Trophoblast cell (in vitro differentiated cells and primary cell): Measurements from ENCODE around the gene PRODH2.
"Not testable (repeated sequence)": the region's sequence is repeated elsewhere in the genome, so short reads cannot be mapped to it uniquely, and the experiment has no call there.

Source experiments
- DNase-seq, 2 donors: peaks; one replicate each; pipeline ENCODE4 v3.0.0-alpha.2; 2016
- H2AFZ ChIP-seq: 2 replicates; pipeline ENCODE4 v1.6.1; 2013; ENCODE audit warnings: low read length, moderate library complexity, mild to moderate bottlenecking; ENCODE audit not compliant: insufficient read depth, poor library complexity
- H2AK5ac ChIP-seq: 2 replicates; pipeline ENCODE4 v1.6.1; 2013; ENCODE audit warnings: mild to moderate bottlenecking, low read length
- H2BK120ac ChIP-seq: 2 replicates; pipeline ENCODE4 v1.6.1; 2013; ENCODE audit warnings: low read length, mild to moderate bottlenecking, moderate library complexity; ENCODE audit not compliant: insufficient read depth, poor library complexity
- H2BK12ac ChIP-seq: 2 replicates; pipeline ENCODE4 v1.6.1; 2013; ENCODE audit warnings: mild to moderate bottlenecking, low read length, moderate library complexity
- H2BK5ac ChIP-seq: 2 replicates; pipeline ENCODE4 v1.6.1; 2013; ENCODE audit warnings: low read length, low read depth, moderate library complexity, mild to moderate bottlenecking; ENCODE audit not compliant: poor library complexity
- H3K14ac ChIP-seq: 2 replicates; pipeline ENCODE4 v1.6.1; 2013; ENCODE audit warnings: mild to moderate bottlenecking, low read length
- H3K18ac ChIP-seq: 2 replicates; pipeline ENCODE4 v1.6.1; 2013; ENCODE audit warnings: mild to moderate bottlenecking, low read length
- H3K23ac ChIP-seq: 2 replicates; pipeline ENCODE4 v1.6.1; 2013; ENCODE audit warnings: low read length
- H3K27ac ChIP-seq: 2 replicates; pipeline ENCODE4 v1.5.1; 2013; ENCODE audit warnings: low read depth, mild to moderate bottlenecking, inconsistent platforms, low read length, moderate library complexity
- H3K27me3 ChIP-seq: 2 replicates; pipeline ENCODE4 v1.6.1; 2013; ENCODE audit warnings: inconsistent platforms, mild to moderate bottlenecking, low read length, moderate library complexity; ENCODE audit not compliant: insufficient read depth
- H3K36me3 ChIP-seq, 2 experiments: 1 replicate in 1 of 2; 2 replicates in 1 of 2; pipeline ENCODE4 v1.6.1; 2013; ENCODE audit warnings: low read length in 2 of 2, mild to moderate bottlenecking in 2 of 2, moderate library complexity in 1 of 2; ENCODE audit not compliant: insufficient read depth in 2 of 2, control insufficient read depth in 1 of 2
- H3K4ac ChIP-seq: 2 replicates; pipeline ENCODE4 v1.6.1; 2013; ENCODE audit warnings: low read depth, mild to moderate bottlenecking, low read length, moderate library complexity
- H3K4me1 ChIP-seq, 2 experiments: 1 replicate in 1 of 2; 2 replicates in 1 of 2; pipeline ENCODE4 v1.6.1; 2013; ENCODE audit warnings: low read length in 2 of 2, mild to moderate bottlenecking in 2 of 2, moderate library complexity in 1 of 2; ENCODE audit not compliant: insufficient read depth in 2 of 2, control insufficient read depth in 1 of 2
- H3K4me2 ChIP-seq: 2 replicates; pipeline ENCODE4 v1.6.1; 2013; ENCODE audit warnings: inconsistent platforms, mild to moderate bottlenecking, low read length, moderate library complexity
- H3K4me3 ChIP-seq: 2 replicates; pipeline ENCODE4 v1.5.1; 2013; ENCODE audit warnings: mild to moderate bottlenecking, low read depth, low read length, inconsistent platforms
- H3K79me1 ChIP-seq: one replicate; pipeline ENCODE4 v1.6.1; 2013; ENCODE audit warnings: low read length
- H3K79me2 ChIP-seq: 2 replicates; pipeline ENCODE4 v1.6.1; 2013; ENCODE audit warnings: low read length, mild to moderate bottlenecking; ENCODE audit not compliant: control insufficient read depth, insufficient read depth, poor library complexity
- H3K9ac ChIP-seq: 2 replicates; pipeline ENCODE4 v1.6.1; 2013; ENCODE audit warnings: mild to moderate bottlenecking, low read length
- H3K9me3 ChIP-seq: 2 replicates; pipeline ENCODE4 v1.6.1; 2013; ENCODE audit warnings: low read depth, mild to moderate bottlenecking, control low read depth, inconsistent platforms, low read length; ENCODE audit not compliant: insufficient read depth
- H4K12ac ChIP-seq: 2 replicates; pipeline ENCODE4 v1.6.1; 2013; ENCODE audit warnings: low read depth, mild to moderate bottlenecking, low read length, moderate library complexity
- H4K8ac ChIP-seq: 2 replicates; pipeline ENCODE4 v1.6.1; 2013; ENCODE audit warnings: low read depth, mild to moderate bottlenecking, low read length, moderate library complexity
- H4K91ac ChIP-seq: one replicate; pipeline ENCODE4 v1.6.1; 2013; ENCODE audit warnings: low read depth, mild to moderate bottlenecking, low read length, moderate library complexity
- WGBS: extraction: QIAGEN DNeasy Blood & Tissue Kit; methylation state at CpG from one replicate; pipeline ENCODE4 v1.1.7; 2013; ENCODE audit warnings: missing lambda C conversion rate; ENCODE audit not compliant: insufficient read length, insufficient coverage; ENCODE audit errors: extremely low coverage; 5-methylcytosine and 5-hydroxymethylcytosine counted together

PRODH2 gene

DNA sequence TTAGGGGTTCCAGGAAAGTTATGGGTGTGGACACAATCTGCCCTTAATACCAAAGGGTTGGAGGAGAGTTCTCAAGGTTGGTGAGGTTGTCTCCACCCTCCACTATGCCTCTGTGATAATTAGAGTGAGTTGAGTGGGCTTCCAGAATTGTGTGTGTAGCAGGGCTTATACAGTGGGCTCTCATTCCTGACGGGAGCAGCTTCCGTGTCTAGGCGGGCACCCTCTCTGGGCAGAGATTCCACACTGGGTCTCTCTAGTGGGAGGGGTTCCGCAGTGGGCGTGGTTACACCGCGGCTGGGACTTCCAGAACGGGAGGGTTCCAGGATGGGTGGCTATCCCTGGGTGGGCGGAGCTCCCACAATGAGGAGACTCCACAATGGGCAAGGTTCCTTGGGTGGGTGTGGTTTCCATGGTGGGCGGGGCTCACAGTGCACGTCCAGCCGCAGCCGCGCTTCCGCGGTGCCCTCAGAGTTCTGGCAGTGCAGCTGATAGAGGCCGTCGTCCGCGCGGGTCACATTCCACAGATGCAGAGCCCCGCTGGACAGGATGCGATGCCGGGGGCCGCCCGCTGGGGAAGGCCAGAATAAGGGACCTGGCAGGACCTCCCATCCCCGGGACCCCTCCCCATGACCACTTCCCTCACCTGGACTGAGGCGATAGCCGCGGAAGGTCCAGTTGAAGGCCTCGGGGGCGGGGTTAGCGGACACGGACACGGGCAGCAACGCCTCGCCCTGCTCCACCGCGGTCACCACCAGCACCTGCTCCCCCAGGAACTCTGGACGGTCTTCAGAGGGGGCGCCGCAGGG, 31.2 kb upstream of the PRODH2 start:
- no CpG with 5 or more reads among the region's 42 CpGs for WGBS
- no peak overlapping the region for H2AFZ ChIP-seq
- H3K4ac ChIP-seq, result no peak overlapping the region
- peaks cover 20% of the 10 kb centered on the region for H3K9me3 ChIP-seq
- peaks cover 33% of the 10 kb centered on the region for H3K27me3 ChIP-seq
- H2AK5ac ChIP-seq, result no peak overlapping the region
- H3K9ac ChIP-seq, result no peak overlapping the region
- H3K18ac ChIP-seq, result no peak overlapping the region
- no peak overlapping the region for H4K91ac ChIP-seq
- H3K4me2 ChIP-seq, result no peak overlapping the region
- no peak overlapping the region for H3K27ac ChIP-seq
- no peak overlapping the region for H2BK12ac ChIP-seq
- H3K14ac ChIP-seq, result no peak overlapping the region
- no peaks in the 10 kb centered on the region for H3K36me3 ChIP-seq
- H3K23ac ChIP-seq, result no peak overlapping the region
- H4K8ac ChIP-seq, result no peak overlapping the region
- no peaks in the 10 kb centered on the region for H3K79me1 ChIP-seq
- no peak overlapping the region for H2BK5ac ChIP-seq
- no peak overlapping the region for H3K4me3 ChIP-seq
- H2BK120ac ChIP-seq, result no peak overlapping the region
- peaks cover 3 to 7% of the 10 kb centered on the region in 2 experiments for H3K4me1 ChIP-seq
- no peaks in the 10 kb centered on the region for H3K79me2 ChIP-seq
- H4K12ac ChIP-seq, result no peak overlapping the region
- no peak for DNase-seq

DNA sequence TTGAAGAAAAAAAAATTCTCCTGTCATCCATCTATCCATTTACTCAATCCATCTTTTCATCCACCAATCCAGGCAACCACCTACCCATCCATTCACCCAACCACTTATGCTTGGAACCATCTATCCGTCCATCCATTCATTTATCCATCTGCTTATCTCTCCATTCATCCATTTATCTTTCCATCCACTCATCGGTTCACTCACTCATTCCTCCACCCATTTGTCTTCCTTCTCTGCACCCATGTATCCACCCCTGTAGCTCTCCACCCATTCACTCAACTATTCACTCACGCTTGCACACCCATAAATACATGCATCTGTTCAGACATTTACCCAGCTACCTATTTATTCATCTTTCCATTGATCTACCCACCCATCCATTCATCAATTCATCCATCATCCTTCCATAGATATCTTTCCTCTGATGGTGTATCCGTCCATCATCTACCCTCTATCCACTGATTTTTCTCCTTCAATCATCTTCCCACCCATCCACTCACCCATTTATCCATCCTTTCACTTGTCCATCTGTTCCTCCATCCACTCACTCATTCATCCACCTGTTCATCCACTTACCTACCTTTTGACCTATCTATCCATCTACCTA, 30.1 kb upstream of the PRODH2 start:
- peaks cover 20% of the 10 kb centered on the region for H3K9me3 ChIP-seq
- peaks cover 3 to 7% of the 10 kb centered on the region in 2 experiments for H3K4me1 ChIP-seq
- H4K91ac ChIP-seq, result no peak overlapping the region
- no peak overlapping the region for H2AK5ac ChIP-seq
- WGBS, result no CpG with 5 or more reads among the region's 4 CpGs
- no peak overlapping the region for H2BK5ac ChIP-seq
- no peak overlapping the region for H2AFZ ChIP-seq
- no peak overlapping the region for H3K23ac ChIP-seq
- H3K79me1 ChIP-seq, result no peaks in the 10 kb centered on the region
- no peak overlapping the region for H4K8ac ChIP-seq
- H3K79me2 ChIP-seq, result no peaks in the 10 kb centered on the region
- no peak overlapping the region for H3K4ac ChIP-seq
- no peak overlapping the region for H2BK12ac ChIP-seq
- H4K12ac ChIP-seq, result no peak overlapping the region
- H3K18ac ChIP-seq, result no peak overlapping the region
- no peak overlapping the region for H3K27ac ChIP-seq
- peaks cover 33% of the 10 kb centered on the region for H3K27me3 ChIP-seq
- DNase-seq, result no peak
- H3K36me3 ChIP-seq, result no peaks in the 10 kb centered on the region
- H3K4me2 ChIP-seq, result no peak overlapping the region
- no peak overlapping the region for H3K9ac ChIP-seq
- H3K14ac ChIP-seq, result no peak overlapping the region
- no peak overlapping the region for H2BK120ac ChIP-seq
- H3K4me3 ChIP-seq, result no peak overlapping the region

DNA sequence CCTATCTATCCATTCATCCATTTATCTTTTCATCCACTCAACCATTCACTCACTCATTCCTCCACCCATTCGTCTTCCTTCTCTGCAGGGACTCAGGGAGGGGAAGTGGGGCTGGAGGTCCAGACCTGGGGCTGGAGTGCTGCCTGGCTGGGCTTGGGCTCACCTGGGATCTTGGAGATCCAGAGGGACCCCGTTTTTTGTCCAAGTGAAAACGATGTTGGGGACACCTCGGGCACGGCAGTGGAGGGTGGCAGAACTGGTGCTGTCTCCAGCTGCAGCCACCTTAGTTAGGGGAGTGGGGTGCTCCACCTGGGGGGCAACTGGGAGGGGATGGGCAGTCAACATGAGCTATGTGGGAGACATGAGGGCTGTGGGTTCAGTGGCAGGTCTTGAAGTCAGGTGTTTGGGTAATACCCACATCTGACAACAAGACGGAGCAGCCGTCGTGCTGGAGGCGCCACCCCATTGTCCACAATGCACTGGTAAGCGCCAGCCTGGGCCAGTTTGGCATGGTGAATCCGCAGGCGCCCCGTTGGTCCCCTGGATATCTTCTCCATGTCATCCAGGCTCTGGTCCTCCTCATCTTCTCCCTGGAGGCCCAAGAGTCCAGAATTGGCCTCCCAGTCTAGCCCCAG, 29.4 kb upstream of the PRODH2 start:
- Histone ChIP-seq H3K4ac (no peak overlapping the region), H2BK5ac (no peak overlapping the region), H3K18ac (no peak overlapping the region), H3K14ac (no peak overlapping the region), H3K9me3 (peaks cover 20% of the 10 kb centered on the region), H4K12ac (no peak overlapping the region), H3K79me1 (no peaks in the 10 kb centered on the region), H3K4me1 (peaks cover 3 to 7% of the 10 kb centered on the region in 2 experiments), H4K91ac (no peak overlapping the region), H4K8ac (no peak overlapping the region), H2BK120ac (no peak overlapping the region), H2AK5ac (no peak overlapping the region), H3K23ac (no peak overlapping the region), H2BK12ac (no peak overlapping the region), H3K4me3 (no peak overlapping the region), H3K79me2 (no peaks in the 10 kb centered on the region), H3K36me3 (no peaks in the 10 kb centered on the region), H3K27ac (no peak overlapping the region), H3K27me3 (peaks cover 33% of the 10 kb centered on the region), H2AFZ (no peak overlapping the region), H3K9ac (no peak overlapping the region), H3K4me2 (no peak overlapping the region)
- 100% methylated on average over 1 of the region's 13 CpGs for WGBS
- no peak for DNase-seq

DNA sequence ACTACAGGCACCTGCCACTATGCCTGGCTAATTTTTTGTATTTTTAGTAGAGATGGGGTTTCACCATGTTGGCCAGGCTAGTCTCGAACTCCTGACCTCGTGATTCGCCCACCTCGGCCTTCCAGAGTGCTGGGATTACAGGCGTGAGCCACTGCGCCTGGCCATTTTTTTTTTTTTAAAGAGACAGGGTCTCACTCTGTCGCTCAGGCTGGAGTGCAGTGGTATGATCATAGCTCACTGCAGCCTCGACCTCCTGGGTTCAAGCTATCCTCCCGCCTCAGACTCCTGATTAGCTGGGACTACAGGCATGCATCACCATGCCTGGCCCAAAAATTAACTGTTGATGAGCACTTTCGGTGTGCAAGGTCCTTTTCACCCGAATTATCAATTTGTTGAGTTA, 23.5 kb upstream of the PRODH2 start:
- H2BK12ac ChIP-seq, DNase-seq, H2BK5ac ChIP-seq, H3K9ac ChIP-seq, H3K4me2 ChIP-seq, H2AK5ac ChIP-seq, H4K91ac ChIP-seq, H3K14ac ChIP-seq, H3K23ac ChIP-seq, H4K8ac ChIP-seq, H3K4me1 ChIP-seq, H4K12ac ChIP-seq, H3K9me3 ChIP-seq, H2AFZ ChIP-seq, H2BK120ac ChIP-seq, H3K79me1 ChIP-seq, H3K4me3 ChIP-seq, H3K27me3 ChIP-seq, H3K4ac ChIP-seq, H3K79me2 ChIP-seq, H3K36me3 ChIP-seq, H3K18ac ChIP-seq, H3K27ac ChIP-seq: not testable (repeated sequence)
- WGBS, result no CpG with 5 or more reads among the region's 11 CpGs
